ENCODE results near the gene FAM83F. TPM values are rescaled to one million over a fixed set of nuclear protein-coding genes. Genes with fewer than 3 reads are reported as not detected.
A peak's percentile ranks its signal among the peaks of the same experiment; 100 is the strongest.
"Not testable (repeated sequence)": the region's sequence is repeated elsewhere in the genome, so short reads cannot be mapped to it uniquely, and the experiment has no call there.

FAM83F gene
- total RNA-seq, 1 experiment from 2014 or later = not detected

GRCh38 chr22:40009951-40010671, 15.4 kb downstream of the FAM83F start:
- no peaks in the 10 kb centered on the region for H3K36me3 ChIP-seq
- peak in 1 of 2 experiments; percentile 30 for DNase-seq
- no peak overlapping the region; the same call in 1 of the 2 replicates for H3K27ac ChIP-seq
- no peaks in the 10 kb centered on the region for H3K27me3 ChIP-seq
- peaks cover 29% of the 10 kb centered on the region for H3K4me1 ChIP-seq
- no peaks in the 10 kb centered on the region for H3K9me3 ChIP-seq (replicated peaks)
- H3K4me3 ChIP-seq = no peak overlapping the region

DNA sequence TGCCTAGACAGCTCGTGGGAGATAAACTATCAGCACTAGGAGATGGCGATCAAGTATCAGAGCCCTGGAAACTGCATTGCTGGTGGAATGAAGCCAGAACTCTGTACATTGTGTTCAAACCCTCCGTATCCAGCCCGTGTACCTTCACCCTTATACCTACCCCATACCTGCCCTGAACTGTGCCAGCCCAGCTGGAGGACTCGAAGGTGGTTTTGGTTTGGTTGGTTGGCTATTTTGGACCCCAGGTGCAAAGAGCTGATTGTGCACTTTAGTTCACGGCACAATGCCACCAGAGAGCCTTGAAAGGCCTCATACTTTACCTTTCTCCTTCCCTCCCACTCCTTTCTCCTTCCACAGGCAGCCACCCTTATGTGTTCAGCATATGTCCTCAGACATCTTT, 16.0 kb downstream of the FAM83F start:
- Histone ChIP-seq H3K27me3 (no peaks in the 10 kb centered on the region), H3K9me3 (replicated peaks) (no peaks in the 10 kb centered on the region), H3K4me3 (no peak overlapping the region), H3K36me3 (no peaks in the 10 kb centered on the region), H3K27ac (no peak overlapping the region), H3K4me1 (peaks cover 29% of the 10 kb centered on the region)
- DNase-seq = no peak

- H3K4me3 ChIP-seq = no peak overlapping the region
- no peaks in the 10 kb centered on the region for H3K27me3 ChIP-seq
- DNase-seq = no peak
- H3K9me3 ChIP-seq (replicated peaks) = no peaks in the 10 kb centered on the region
- no peak overlapping the region for H3K27ac ChIP-seq
- peaks cover 12% of the 10 kb centered on the region for H3K4me1 ChIP-seq
- no peaks in the 10 kb centered on the region for H3K36me3 ChIP-seq
Measured at GRCh38 chr22:40014667-40015248, 20.0 kb downstream of the FAM83F start.

GRCh38 chr22:40015358-40015976, 20.7 kb downstream of the FAM83F start:
- no peaks in the 10 kb centered on the region for H3K9me3 ChIP-seq (replicated peaks)
- no peak for DNase-seq
- no peak overlapping the region for H3K27ac ChIP-seq
- no peak overlapping the region for H3K4me3 ChIP-seq
- no peaks in the 10 kb centered on the region for H3K27me3 ChIP-seq
- H3K36me3 ChIP-seq = no peaks in the 10 kb centered on the region
- peaks cover 4% of the 10 kb centered on the region for H3K4me1 ChIP-seq

DNA sequence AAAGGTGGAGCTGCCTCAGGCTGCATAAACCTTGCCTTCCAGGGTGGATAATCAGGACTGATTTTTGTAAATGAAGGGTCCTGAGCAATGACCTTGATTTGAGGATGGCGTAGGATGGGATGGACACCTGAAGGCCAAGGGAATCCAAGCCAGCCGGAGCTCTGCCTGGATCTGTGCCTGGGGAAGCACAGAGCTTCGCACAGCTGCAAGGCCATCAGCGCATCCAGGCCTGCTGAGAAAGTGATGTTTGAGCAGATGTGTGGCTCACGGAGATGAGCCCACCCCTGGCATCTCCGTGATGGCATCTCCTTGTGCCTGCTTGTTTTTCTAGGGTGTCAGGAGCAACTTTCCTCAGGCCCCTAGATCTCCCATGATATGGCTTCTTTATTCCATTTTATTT, 23.3 kb downstream of the FAM83F start:
- H3K9me3 ChIP-seq (replicated peaks) = no peaks in the 10 kb centered on the region
- no peak overlapping the region for H3K4me3 ChIP-seq
- no peaks in the 10 kb centered on the region for H3K36me3 ChIP-seq
- H3K27ac ChIP-seq = no peak overlapping the region
- no peaks in the 10 kb centered on the region for H3K4me1 ChIP-seq
- DNase-seq = no peak
- no peaks in the 10 kb centered on the region for H3K27me3 ChIP-seq

- H3K27me3 ChIP-seq = no peaks in the 10 kb centered on the region
- no peaks in the 10 kb centered on the region for H3K36me3 ChIP-seq
- DNase-seq = no peak
- no peaks in the 10 kb centered on the region for H3K4me1 ChIP-seq
- no peaks in the 10 kb centered on the region for H3K9me3 ChIP-seq (replicated peaks)
- H3K27ac ChIP-seq = no peak overlapping the region
- H3K4me3 ChIP-seq = no peak overlapping the region
Measured at GRCh38 chr22:40019100-40019499, 24.3 kb downstream of the FAM83F start.

GRCh38 chr22:40020956-40021355, 26.2 kb downstream of the FAM83F start:
- Histone ChIP-seq H3K27ac (no peak overlapping the region), H3K4me3 (no peak overlapping the region), H3K4me1 (no peaks in the 10 kb centered on the region), H3K36me3 (no peaks in the 10 kb centered on the region), H3K9me3 (replicated peaks) (no peaks in the 10 kb centered on the region), H3K27me3 (peaks cover 3% of the 10 kb centered on the region; the same call in 1 of the 2 replicates)
- no peak for DNase-seq

DNA sequence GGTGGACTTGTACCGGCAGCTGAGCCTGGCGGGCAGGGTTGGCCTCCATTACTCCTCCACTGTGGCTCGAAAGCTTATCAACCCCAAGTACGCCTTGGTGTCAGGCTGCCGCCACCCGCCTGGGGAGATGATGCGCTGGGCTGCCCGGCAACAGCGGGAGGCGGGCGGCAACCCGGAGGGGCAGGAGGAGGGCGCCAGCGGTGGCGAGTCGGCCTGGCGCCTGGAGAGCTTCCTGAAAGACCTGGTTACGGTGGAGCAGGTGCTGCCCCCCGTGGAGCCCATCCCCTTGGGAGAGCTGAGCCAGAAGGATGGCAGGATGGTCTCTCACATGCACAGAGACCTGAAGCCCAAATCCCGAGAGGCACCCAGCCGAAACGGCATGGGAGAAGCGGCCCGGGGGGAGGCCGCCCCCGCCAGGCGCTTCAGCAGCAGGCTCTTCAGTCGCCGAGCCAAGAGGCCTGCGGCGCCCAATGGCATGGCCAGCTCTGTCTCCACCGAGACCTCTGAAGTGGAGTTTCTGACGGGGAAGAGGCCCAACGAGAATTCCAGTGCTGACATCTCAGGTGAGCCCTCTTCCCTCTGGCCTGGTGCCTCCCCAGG, 26.7 kb downstream of the FAM83F start:
- DNase-seq = no peak
- Histone ChIP-seq H3K36me3 (no peaks in the 10 kb centered on the region), H3K27ac (no peak overlapping the region), H3K27me3 (peaks cover 3% of the 10 kb centered on the region; the same call in 1 of the 2 replicates), H3K9me3 (replicated peaks) (no peaks in the 10 kb centered on the region), H3K4me3 (no peak overlapping the region), H3K4me1 (no peaks in the 10 kb centered on the region)

- H3K4me1 ChIP-seq = no peaks in the 10 kb centered on the region
Measured at GRCh38 chr22:40022536-40023240, 27.9 kb downstream of the FAM83F start.

GRCh38 chr22:40023341-40023841, 28.6 kb downstream of the FAM83F start:
- Histone ChIP-seq H3K27me3 (peaks cover 3% of the 10 kb centered on the region; the same call in 1 of the 2 replicates), H3K9me3 (replicated peaks) (no peaks in the 10 kb centered on the region), H3K4me3 (no peak overlapping the region), H3K36me3 (no peaks in the 10 kb centered on the region), H3K4me1 (no peaks in the 10 kb centered on the region), H3K27ac (no peak overlapping the region)
- DNase-seq = no peak

More at GRCh38 chr22:40022536-40023240, 27.9 kb downstream of the FAM83F start:
- Histone ChIP-seq H3K36me3 (no peaks in the 10 kb centered on the region), H3K9me3 (replicated peaks) (no peaks in the 10 kb centered on the region), H3K4me3 (no peak overlapping the region), H3K27ac (no peak overlapping the region), H3K27me3 (peaks cover 3% of the 10 kb centered on the region; the same call in 1 of the 2 replicates)
- no peak for DNase-seq

DNA sequence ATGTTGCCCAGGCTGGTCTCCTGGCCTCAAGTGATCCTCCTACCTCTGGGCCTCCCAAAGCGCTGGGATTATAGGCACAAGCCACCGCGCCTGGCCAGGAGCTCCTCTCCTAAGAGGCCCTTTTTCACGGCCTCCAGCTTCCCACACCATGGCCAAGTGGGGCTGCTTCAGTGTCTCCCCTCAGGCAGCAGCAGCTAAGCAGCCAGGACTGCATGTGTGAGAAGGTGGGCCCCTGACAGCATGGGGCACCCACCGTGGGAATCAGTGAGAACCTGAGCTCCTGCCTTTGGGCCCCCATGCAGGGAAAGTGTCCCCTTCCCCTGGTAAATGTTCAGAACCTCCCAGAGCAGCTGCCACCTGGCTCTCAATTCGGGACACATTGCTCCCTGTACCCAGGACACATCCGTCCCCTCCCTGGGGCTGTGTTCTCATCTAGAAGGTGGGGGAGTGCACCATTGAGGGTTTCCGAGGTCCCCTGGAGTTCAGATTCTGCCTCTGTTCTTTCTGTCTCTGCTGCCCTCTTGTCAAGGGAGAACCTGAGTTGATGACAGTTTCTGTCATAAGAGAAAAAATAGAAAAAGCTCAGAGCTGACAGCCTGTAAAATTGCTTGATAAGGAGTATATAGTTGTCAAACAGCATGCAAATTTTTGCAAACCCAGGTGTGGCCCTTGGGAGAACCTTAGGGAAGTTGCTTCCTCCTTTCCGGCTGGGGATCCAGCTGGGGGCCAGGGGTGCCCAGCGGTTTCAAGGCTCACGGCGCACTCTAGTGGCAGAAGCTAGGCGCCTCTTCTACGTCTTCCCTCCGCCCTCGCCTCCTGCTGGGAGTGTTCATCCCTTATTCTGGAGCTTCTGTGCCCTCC, 29.7 kb downstream of the FAM83F start:
- no peak overlapping the region for H3K4me3 ChIP-seq
- H3K4me1 ChIP-seq = no peaks in the 10 kb centered on the region
- H3K9me3 ChIP-seq (replicated peaks) = no peaks in the 10 kb centered on the region
- H3K27ac ChIP-seq = no peak overlapping the region
- H3K36me3 ChIP-seq = no peaks in the 10 kb centered on the region
- DNase-seq = peak; percentile 53 to 77
- H3K27me3 ChIP-seq = peaks cover 3% of the 10 kb centered on the region; the same call in 1 of the 2 replicates

GRCh38 chr22:40025062-40025379, 30.3 kb downstream of the FAM83F start:
- H3K27ac ChIP-seq; H3K27me3 ChIP-seq; H3K36me3 ChIP-seq; H3K4me3 ChIP-seq; H3K4me1 ChIP-seq; H3K9me3 ChIP-seq (replicated peaks); DNase-seq: not testable (repeated sequence)

GRCh38 chr22:40025856-40026255, 31.1 kb downstream of the FAM83F start:
- no peak for DNase-seq
- Histone ChIP-seq H3K27ac (no peak overlapping the region), H3K9me3 (replicated peaks) (no peaks in the 10 kb centered on the region), H3K4me1 (no peaks in the 10 kb centered on the region), H3K36me3 (no peaks in the 10 kb centered on the region), H3K4me3 (no peak overlapping the region), H3K27me3 (peaks cover 3% of the 10 kb centered on the region; the same call in 1 of the 2 replicates)

- no peak for DNase-seq
- Histone ChIP-seq H3K9me3 (replicated peaks) (no peaks in the 10 kb centered on the region), H3K27me3 (peaks cover 3% of the 10 kb centered on the region; the same call in 1 of the 2 replicates), H3K4me3 (no peak overlapping the region), H3K36me3 (no peaks in the 10 kb centered on the region), H3K4me1 (no peaks in the 10 kb centered on the region), H3K27ac (no peak overlapping the region)
Measured at GRCh38 chr22:40026641-40027040, 31.9 kb downstream of the FAM83F start.

Data from SJCRH30 (cell line).